Bronchial epithelial cell (primary cell): ENCODE results near the gene NMT1. TPM values are rescaled to one million over a fixed set of nuclear protein-coding genes. Genes with fewer than 3 reads are reported as not detected.

Source experiments
- DNase-seq: peaks from one replicate; pipeline ENCODE4 v3.0.0-alpha.2; 2010; ENCODE audit warnings: low read depth
- FAIRE-seq: peaks from 2 replicates; lab custom pipeline; 2011; peaks lifted over from hg19 to GRCh38; lab: Jason Lieb, UNC
- H3K27me3 ChIP-seq: 2 replicates; pipeline ENCODE4 v1.5.1; 2011; ENCODE audit warnings: low read length; ENCODE audit not compliant: control insufficient read depth, insufficient read depth
- H3K36me3 ChIP-seq: 2 replicates; pipeline ENCODE4 v1.5.1; 2011; ENCODE audit warnings: low read length; ENCODE audit not compliant: control insufficient read depth, insufficient read depth
- H3K4me3 ChIP-seq: 2 replicates; pipeline ENCODE4 v1.5.1; 2011; ENCODE audit warnings: mild to moderate bottlenecking, low read depth, low read length, control low read depth
- CTCF ChIP-seq: IDR thresholded peaks from 2 replicates; pipeline ENCODE4 v1.5.1; 2011; ENCODE audit warnings: mild to moderate bottlenecking, moderate library complexity, low read length, control low read depth, inconsistent platforms; ENCODE audit not compliant: insufficient read depth, severe bottlenecking
- total RNA-seq: library from RNA; depleted of rRNA; stranded (reverse); fragments of >200 nt; gene quantifications from 2 replicates; pipeline ENCODE4 v1.2.1, GENCODE V29; 2014

The NMT1 gene
- total RNA-seq, 1 donor from 2014 or later: 54.2 TPM

GRCh38 chr17:45125509-45125908 is 64.4 kb downstream of the NMT1 start:
- DNase-seq (no peak), FAIRE-seq (no peak)
- Histone ChIP-seq H3K36me3 (no peaks in the 10 kb centered on the region), H3K4me3 (no peak overlapping the region), H3K27me3 (no peaks in the 10 kb centered on the region)
- TF ChIP-seq CTCF: no peak

- DNase-seq (no peak), FAIRE-seq (no peak)
- H3K4me3 ChIP-seq: no peak overlapping the region
- TF ChIP-seq CTCF: no peak
- no peaks in the 10 kb centered on the region for H3K36me3 ChIP-seq
- H3K27me3 ChIP-seq: no peaks in the 10 kb centered on the region
These were observed 66.1 kb downstream of the NMT1 start for GRCh38 chr17:45127207-45127547.

- peak; percentile 55 for DNase-seq
- Histone ChIP-seq H3K36me3 (no peaks in the 10 kb centered on the region), H3K27me3 (no peaks in the 10 kb centered on the region), H3K4me3 (no peak overlapping the region)
- no peak for FAIRE-seq
- no peak for TF ChIP-seq CTCF
These were observed 66.6 kb downstream of the NMT1 start for GRCh38 chr17:45127548-45128300.

- Histone ChIP-seq H3K36me3 (no peaks in the 10 kb centered on the region), H3K4me3 (no peak overlapping the region), H3K27me3 (no peaks in the 10 kb centered on the region)
- FAIRE-seq (no peak), DNase-seq (no peak)
- TF ChIP-seq CTCF: no peak
These were observed 67.2 kb downstream of the NMT1 start for GRCh38 chr17:45128331-45128730.

- no peaks in the 10 kb centered on the region for H3K36me3 ChIP-seq
- H3K4me3 ChIP-seq: no peak overlapping the region
- DNase-seq: no peak
- no peaks in the 10 kb centered on the region for H3K27me3 ChIP-seq
- no peak for TF ChIP-seq CTCF
- FAIRE-seq: no peak
These were observed 67.9 kb downstream of the NMT1 start for GRCh38 chr17:45128989-45129388.
